ENCODE data around the gene SPATA18.

- TF ChIP-seq, protein P1, sequence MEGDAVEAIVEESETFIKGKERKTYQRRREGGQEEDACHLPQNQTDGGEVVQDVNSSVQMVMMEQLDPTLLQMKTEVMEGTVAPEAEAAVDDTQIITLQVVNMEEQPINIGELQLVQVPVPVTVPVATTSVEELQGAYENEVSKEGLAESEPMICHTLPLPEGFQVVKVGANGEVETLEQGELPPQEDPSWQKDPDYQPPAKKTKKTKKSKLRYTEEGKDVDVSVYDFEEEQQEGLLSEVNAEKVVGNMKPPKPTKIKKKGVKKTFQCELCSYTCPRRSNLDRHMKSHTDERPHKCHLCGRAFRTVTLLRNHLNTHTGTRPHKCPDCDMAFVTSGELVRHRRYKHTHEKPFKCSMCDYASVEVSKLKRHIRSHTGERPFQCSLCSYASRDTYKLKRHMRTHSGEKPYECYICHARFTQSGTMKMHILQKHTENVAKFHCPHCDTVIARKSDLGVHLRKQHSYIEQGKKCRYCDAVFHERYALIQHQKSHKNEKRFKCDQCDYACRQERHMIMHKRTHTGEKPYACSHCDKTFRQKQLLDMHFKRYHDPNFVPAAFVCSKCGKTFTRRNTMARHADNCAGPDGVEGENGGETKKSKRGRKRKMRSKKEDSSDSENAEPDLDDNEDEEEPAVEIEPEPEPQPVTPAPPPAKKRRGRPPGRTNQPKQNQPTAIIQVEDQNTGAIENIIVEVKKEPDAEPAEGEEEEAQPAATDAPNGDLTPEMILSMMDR (IDR thresholded peaks at IDR 0.05): no peak
- TF ChIP-seq EP300 (IDR thresholded peaks at IDR 0.05; ENCODE audit: low read depth) (no peak), POLR2AphosphoS5 (IDR thresholded peaks at IDR 0.05) (no peak), POLR2A (IDR thresholded peaks at IDR 0.05) (no peak)
Observed at GRCh38 chr4:52081216-52081615, 30.1 kb downstream of the SPATA18 start.

All from transverse colon (tissue), 4 donors.